Fibroblast of skin of back (primary cell): ENCODE measurements around the gene ZNF98. TPM values are rescaled to one million over a fixed set of nuclear protein-coding genes. Genes with fewer than 3 reads are reported as not detected.

Experiments
- DNase-seq: peaks from one replicate; pipeline ENCODE4 v3.0.0-alpha.2; 2013
- polyA plus RNA-seq, 2 experiments: library from polyadenylated mRNA; unstranded; fragments of 120-200 nt; gene quantifications; one replicate each; pipeline ENCODE4 v1.2.1, GENCODE V29; 2013; ENCODE audit not compliant: insufficient read length in 2 of 2

Gene ZNF98
- polyA plus RNA-seq (2013, experiment 1 of 2; ENCODE audit: insufficient read length): not detected
- not detected for polyA plus RNA-seq (2013, experiment 2 of 2; ENCODE audit: insufficient read length)

DNA sequence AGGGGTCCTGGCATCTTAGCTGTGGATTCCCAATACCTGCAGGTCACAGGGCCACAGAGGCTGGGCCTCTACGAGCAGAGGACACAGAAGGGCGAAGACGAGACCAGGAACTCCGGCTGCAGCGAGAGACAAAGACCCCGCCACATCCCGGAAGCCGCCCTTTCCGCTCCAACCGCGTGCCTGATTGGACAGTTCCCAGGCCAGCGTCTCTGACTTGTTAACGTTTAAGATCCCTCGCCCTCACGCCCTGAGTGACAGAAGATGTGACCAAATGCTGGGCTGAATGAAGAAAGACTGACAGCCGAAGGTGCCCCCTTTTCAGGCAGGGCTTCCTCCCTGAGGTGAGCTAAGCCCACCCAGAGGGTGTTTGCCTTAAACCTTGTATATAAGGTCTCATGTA is at the start of gene ZNF98:
TSS of gene ZNF98 (minus strand) at position 136 of the 400 bp plus-strand sequence. CDS start at position 14, 122 bp downstream.
- DNase-seq: peak; percentile 2

GRCh38 chr19:22446605-22447004 is 24.5 kb upstream of the ZNF98 start:
- DNase-seq: no peak

DNA sequence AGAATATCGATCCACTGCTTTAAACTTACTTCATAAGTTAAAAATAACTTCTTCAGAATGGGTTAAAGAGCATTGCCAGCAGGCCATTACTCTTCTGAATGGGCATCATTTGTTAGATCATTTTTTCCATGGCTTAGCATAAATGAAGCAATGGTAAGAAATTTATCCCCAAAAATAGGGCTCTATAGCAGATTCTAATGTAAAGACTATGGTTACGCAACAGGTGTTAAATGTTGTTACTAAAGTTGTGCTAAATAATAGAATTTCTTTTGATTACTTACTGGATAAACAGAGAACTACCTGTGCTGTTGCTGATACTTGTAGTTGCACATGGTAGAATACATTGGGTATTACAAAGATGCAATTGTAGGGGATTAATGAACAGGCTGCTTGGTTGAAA is 15.9 kb upstream of the ZNF98 start:
- DNase-seq: no peak

DNA sequence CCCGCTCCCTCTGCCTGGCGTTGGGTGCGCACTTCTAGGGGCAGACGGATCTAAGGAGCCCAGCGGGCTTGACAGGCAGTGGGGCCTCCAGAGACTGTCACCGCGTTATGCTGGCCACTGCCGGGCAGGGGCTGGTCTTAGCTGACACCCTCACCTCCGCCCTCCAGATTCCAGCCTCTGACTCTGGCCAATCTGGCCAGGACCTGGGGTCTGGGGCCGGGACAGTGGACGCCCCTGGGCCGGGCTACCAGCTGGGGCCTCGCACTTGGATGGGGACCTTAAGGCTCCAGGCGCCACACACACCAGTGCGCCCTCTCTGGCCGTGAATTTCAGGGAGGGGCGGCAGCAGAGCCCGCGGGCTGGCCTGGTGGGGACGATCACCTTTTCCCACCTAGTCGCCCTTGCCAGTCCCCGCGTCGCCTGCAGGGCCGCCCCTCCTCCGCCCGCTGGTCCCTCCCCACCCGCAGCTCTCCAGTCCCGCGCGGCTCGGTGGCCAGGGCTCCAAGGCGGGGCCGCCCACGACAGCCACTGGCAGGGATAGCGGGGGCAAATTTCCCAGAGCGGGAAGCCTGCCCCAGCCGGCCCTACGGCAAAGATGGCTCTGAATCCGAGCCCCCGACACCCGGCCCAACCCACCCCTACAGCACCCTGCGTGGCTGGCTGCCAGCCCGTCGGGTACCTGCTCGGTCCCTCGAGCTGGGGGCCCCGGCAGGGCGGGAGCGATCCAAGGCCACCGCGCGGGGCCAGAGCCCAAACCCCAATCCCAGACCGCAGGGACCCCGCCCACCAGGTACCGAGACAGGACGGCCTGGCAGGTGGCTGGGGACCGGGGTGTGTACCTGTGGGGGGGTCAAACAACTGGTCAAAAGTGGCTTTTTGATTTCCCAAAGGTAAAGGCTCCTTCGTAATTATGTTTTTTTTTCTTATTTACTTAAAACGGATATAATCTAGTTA is 6.1 kb upstream of the ZNF98 start:
- no peak for DNase-seq

DNA sequence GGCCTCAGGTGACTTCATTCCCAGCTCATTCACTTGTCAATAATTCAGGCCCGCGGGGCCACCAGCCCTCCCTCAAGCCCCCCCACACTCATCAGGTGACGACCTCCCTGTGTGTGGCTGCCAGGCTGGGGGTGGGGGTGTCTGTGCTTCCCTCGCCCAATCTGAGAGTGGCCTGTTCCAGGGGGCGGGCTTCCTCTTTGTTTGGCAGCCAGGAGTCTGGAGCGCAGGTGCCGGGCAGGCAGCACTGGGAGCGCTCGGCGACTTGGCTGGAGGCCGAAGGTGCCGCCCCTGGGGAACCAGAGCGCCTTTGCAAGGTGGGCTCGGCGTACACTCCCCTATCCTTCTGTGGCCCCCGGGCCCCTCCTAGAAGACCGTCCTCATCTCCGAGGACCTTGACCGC is 5.4 kb upstream of the ZNF98 start:
- no peak for DNase-seq

DNA sequence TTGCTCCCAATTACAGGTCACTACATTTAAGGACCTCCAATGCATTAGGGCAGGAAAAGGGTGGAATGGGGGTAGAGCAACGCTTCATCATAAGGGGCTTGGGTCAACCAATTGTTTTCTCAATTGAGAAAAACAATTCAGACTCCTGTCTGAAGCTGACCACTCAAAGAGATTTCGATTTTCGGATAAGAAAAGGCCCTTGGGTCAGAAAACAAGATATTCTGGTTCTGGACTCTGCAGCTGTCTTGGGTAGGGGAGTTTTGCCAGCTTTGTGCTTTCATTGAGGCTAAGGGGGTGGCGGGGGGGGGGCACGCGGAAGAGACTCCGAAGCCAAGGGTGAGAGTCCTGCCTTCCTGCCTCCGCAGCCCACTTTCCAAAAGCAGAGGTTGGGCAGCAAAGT is 4.8 kb upstream of the ZNF98 start:
- no peak for DNase-seq

- DNase-seq: no peak
Measured at GRCh38 chr19:22421797-22422196, 349 bp downstream of the ZNF98 start.

- DNase-seq: no peak
Measured at GRCh38 chr19:22354665-22355064, 67.5 kb downstream of the ZNF98 start.
